ENCODE measurements around the gene FOXP4.

Gene FOXP4

GRCh38 chr6:41599852-41600445 is 53.8 kb downstream of the FOXP4 start:
- TF ChIP-seq, protein P1, sequence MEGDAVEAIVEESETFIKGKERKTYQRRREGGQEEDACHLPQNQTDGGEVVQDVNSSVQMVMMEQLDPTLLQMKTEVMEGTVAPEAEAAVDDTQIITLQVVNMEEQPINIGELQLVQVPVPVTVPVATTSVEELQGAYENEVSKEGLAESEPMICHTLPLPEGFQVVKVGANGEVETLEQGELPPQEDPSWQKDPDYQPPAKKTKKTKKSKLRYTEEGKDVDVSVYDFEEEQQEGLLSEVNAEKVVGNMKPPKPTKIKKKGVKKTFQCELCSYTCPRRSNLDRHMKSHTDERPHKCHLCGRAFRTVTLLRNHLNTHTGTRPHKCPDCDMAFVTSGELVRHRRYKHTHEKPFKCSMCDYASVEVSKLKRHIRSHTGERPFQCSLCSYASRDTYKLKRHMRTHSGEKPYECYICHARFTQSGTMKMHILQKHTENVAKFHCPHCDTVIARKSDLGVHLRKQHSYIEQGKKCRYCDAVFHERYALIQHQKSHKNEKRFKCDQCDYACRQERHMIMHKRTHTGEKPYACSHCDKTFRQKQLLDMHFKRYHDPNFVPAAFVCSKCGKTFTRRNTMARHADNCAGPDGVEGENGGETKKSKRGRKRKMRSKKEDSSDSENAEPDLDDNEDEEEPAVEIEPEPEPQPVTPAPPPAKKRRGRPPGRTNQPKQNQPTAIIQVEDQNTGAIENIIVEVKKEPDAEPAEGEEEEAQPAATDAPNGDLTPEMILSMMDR (IDR thresholded peaks at IDR 0.05) = no peak
- H3K9me3 ChIP-seq = no peaks in the 10 kb centered on the region
- H3K36me3 ChIP-seq = peaks cover 32 to 60% (median 52%) of the 10 kb centered on the region in 3 donors
- H3K4me3 ChIP-seq = no peak overlapping the region
- H3K27ac ChIP-seq = no peak overlapping the region
- peaks cover 0 to 3% of the 10 kb centered on the region in 2 donors for H3K27me3 ChIP-seq
- peak in 1 of 2 donors; percentile 56 for DNase-seq
- intact Hi-C loops (cut with DNase I; ENCODE audit: low total_unique reads) = loop anchor here (5.0 kb wide), 1 partner anchor 187 kb away; the partner anchor contains the start of gene TOMM6
- H3K4me1 ChIP-seq = peaks cover 0 to 17% (median 6%) of the 10 kb centered on the region in 4 donors

- intact Hi-C loops (cut with DNase I; ENCODE audit: low total_unique reads) = loop anchor here (5.0 kb wide), 1 partner anchor 187 kb away; the partner anchor contains the start of gene TOMM6
Measured at GRCh38 chr6:41600499-41601247, 54.5 kb downstream of the FOXP4 start.

GRCh38 chr6:41601248-41601549 is 55.0 kb downstream of the FOXP4 start:
- Histone ChIP-seq H3K27me3 (peaks cover 0 to 3% of the 10 kb centered on the region in 2 donors), H3K27ac (no peak overlapping the region), H3K36me3 (peaks cover 22 to 47% (median 40%) of the 10 kb centered on the region in 3 donors), H3K4me1 (peaks cover 0 to 17% (median 6%) of the 10 kb centered on the region in 4 donors), H3K4me3 (no peak overlapping the region), H3K9me3 (no peaks in the 10 kb centered on the region)
- no peak for DNase-seq
- intact Hi-C loops (cut with DNase I; ENCODE audit: low total_unique reads) = loop anchor here (5.0 kb wide), 1 partner anchor 186 kb away; the partner anchor contains the start of gene TOMM6
- TF ChIP-seq, protein P1 (IDR thresholded peaks at IDR 0.05) = no peak

More at GRCh38 chr6:41600499-41601247, 54.5 kb downstream of the FOXP4 start:
- TF ChIP-seq, protein P1 (IDR thresholded peaks at IDR 0.05) = no peak
- no peaks in the 10 kb centered on the region for H3K9me3 ChIP-seq
- peaks cover 0 to 17% (median 6%) of the 10 kb centered on the region in 4 donors for H3K4me1 ChIP-seq
- DNase-seq = peak in 1 of 2 donors; percentile 52
- peaks cover 0 to 3% of the 10 kb centered on the region in 2 donors for H3K27me3 ChIP-seq
- no peak overlapping the region for H3K27ac ChIP-seq
- H3K36me3 ChIP-seq = peaks cover 27 to 53% (median 45%) of the 10 kb centered on the region in 3 donors
- no peak overlapping the region for H3K4me3 ChIP-seq

- peaks cover 0 to 3% of the 10 kb centered on the region in 2 donors for H3K27me3 ChIP-seq
- intact Hi-C loops (cut with DNase I; ENCODE audit: low total_unique reads) = loop anchor here (2.0 to 5.0 kb wide), 2 partner anchors 80 to 185 kb away; partner anchors contain the start of gene TOMM6
- H3K4me3 ChIP-seq = no peak overlapping the region
- H3K4me1 ChIP-seq = peaks cover 0 to 17% (median 6%) of the 10 kb centered on the region in 4 donors
- no peaks in the 10 kb centered on the region for H3K9me3 ChIP-seq
- H3K27ac ChIP-seq = no peak overlapping the region
- DNase-seq = no peak
- H3K36me3 ChIP-seq = peaks cover 10 to 36% (median 28%) of the 10 kb centered on the region in 3 donors
- TF ChIP-seq, protein P1 (IDR thresholded peaks at IDR 0.05) = no peak
Measured at GRCh38 chr6:41602422-41602743, 56.2 kb downstream of the FOXP4 start.

DNA sequence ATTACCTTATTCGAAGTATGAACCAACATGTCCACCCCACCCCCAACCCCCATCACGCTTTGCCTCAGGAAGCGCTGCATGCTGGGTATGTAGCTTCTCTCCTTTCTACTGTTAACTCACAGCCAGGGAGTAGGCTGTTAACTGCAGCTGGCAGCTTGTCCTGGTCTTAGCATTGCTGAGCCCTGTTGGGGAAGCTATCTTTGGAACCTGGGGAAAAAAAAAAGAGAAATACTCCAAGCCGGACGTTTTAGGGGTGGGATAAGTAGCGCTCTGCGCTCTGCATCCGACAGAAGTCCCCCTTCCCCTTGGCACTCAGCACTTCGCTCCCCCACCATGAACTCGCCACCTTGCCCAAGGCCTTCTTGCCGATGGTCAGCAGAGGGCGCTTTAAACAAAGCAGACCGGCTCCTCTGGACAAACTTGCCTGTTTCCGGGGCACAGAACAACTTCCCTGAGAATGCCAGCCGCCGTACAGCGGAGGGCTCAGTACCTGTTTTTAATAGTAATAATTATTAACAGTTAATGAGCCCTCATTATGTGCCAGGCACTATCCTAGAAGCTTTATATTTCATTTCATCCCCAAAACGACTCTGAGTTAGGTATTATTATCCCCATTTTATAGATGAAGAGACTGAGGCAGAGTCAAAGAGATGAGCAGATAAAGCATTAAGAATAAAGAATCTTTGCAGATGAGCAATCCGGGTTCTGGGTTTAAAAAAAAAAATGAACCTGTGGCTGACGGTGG is 56.9 kb downstream of the FOXP4 start:
- intact Hi-C loops (cut with DNase I; ENCODE audit: low total_unique reads) = loop anchor here (2.0 to 5.0 kb wide), 2 partner anchors 80 to 184 kb away; partner anchors contain the start of gene TOMM6
- Histone ChIP-seq H3K4me1 (peaks cover 0 to 17% (median 6%) of the 10 kb centered on the region in 4 donors), H3K4me3 (no peak overlapping the region), H3K9me3 (no peaks in the 10 kb centered on the region), H3K27me3 (peaks cover 0 to 3% of the 10 kb centered on the region in 2 donors), H3K27ac (no peak overlapping the region), H3K36me3 (peaks cover 4 to 29% (median 22%) of the 10 kb centered on the region in 3 donors)
- TF ChIP-seq, protein P1 (IDR thresholded peaks at IDR 0.05) = peak; percentile 81 to 88
- peak; percentile 68 to 83 for DNase-seq
